CD4-positive, alpha-beta T cell (primary cell): ENCODE data around the gene SP2. TPM values are rescaled to one million over a fixed set of nuclear protein-coding genes. Genes with fewer than 3 reads are reported as not detected.
A peak's percentile ranks its signal among the peaks of the same experiment; 100 is the strongest.

ENCODE experiments used
- ATAC-seq: fragments of 200-7000 bp; cut with Tn5 transposase; one replicate; pipeline ENCODE4 v1.10.0; 2022; ENCODE audit warnings: mild to moderate bottlenecking; ENCODE audit not compliant: poor library complexity
- CTCF ChIA-PET: fragments of 350-600 bp; sonication (Branson Sonifier 250); formaldehyde crosslinking; loops from one replicate; lab custom pipeline; 2021; ENCODE audit warnings: antibody characterized with exemption, inconsistent platforms; lab: Charles Lee
- POLR2A ChIA-PET: fragments of 350-600 bp; sonication (Branson Sonifier 250); formaldehyde crosslinking; loops from one replicate; lab custom pipeline; 2021; ENCODE audit warnings: antibody characterized with exemption, inconsistent platforms; lab: Charles Lee
- DNase-seq, 14 experiments: peaks; one replicate each; pipeline ENCODE4 v3.0.0-alpha.2; 2013 to 2020; ENCODE audit warnings: mixed read lengths in 2 of 14
- H3K27ac ChIP-seq, 2 donors: one replicate each; pipeline versions ENCODE4 v1.5.1 to v1.7.0; 2013; ENCODE audit warnings: low read length in 2 of 2, low read depth in 1 of 2, mild to moderate bottlenecking in 1 of 2
- H3K27me3 ChIP-seq, 2 experiments: 1 replicate in 1 of 2; 2 replicates in 1 of 2; pipeline versions ENCODE4 v1.6.1 to v1.7.0; 2013; ENCODE audit warnings: low read length in 2 of 2, control low read depth in 1 of 2, mild to moderate bottlenecking in 1 of 2, moderate library complexity in 1 of 2; ENCODE audit not compliant: insufficient read depth in 2 of 2, control insufficient read depth in 1 of 2
- H3K36me3 ChIP-seq: one replicate; pipeline ENCODE4 v1.6.1; 2013; ENCODE audit warnings: low read length, control low read depth; ENCODE audit not compliant: insufficient read depth
- H3K4me1 ChIP-seq: one replicate; pipeline ENCODE4 v1.6.1; 2013; ENCODE audit warnings: low read length, control low read depth; ENCODE audit not compliant: insufficient read depth
- H3K4me3 ChIP-seq: one replicate; pipeline ENCODE4 v1.5.1; 2013; ENCODE audit warnings: mild to moderate bottlenecking, low read length, moderate library complexity
- H3K9me3 ChIP-seq, 2 experiments: 1 replicate in 1 of 2; 2 replicates in 1 of 2; pipeline versions ENCODE4 v1.6.1 to v1.7.0; 2013; ENCODE audit warnings: low read length in 2 of 2, mild to moderate bottlenecking in 2 of 2, control low read depth in 1 of 2, moderate library complexity in 1 of 2; ENCODE audit not compliant: control insufficient read depth in 1 of 2, insufficient read depth in 1 of 2
- H3K27ac Mint-ChIP-seq: one replicate; pipeline ENCODE4 v1.8.0; 2020; ENCODE audit warnings: mixed read lengths
- H3K27me3 Mint-ChIP-seq: one replicate; pipeline ENCODE4 v1.8.0; 2021; ENCODE audit warnings: mixed read lengths
- H3K36me3 Mint-ChIP-seq: one replicate; pipeline ENCODE4 v1.8.0; 2021; ENCODE audit warnings: low read depth, mixed read lengths
- H3K4me1 Mint-ChIP-seq: one replicate; pipeline ENCODE4 v1.8.0; 2021; ENCODE audit warnings: low read depth, mixed read lengths
- H3K4me3 Mint-ChIP-seq: one replicate; pipeline ENCODE4 v1.8.0; 2020; ENCODE audit warnings: mild to moderate bottlenecking, mixed read lengths
- H3K9me3 Mint-ChIP-seq: one replicate; pipeline ENCODE4 v1.8.0; 2020; ENCODE audit warnings: mixed read lengths
- intact Hi-C, 2 experiments: fragments of 100-400 bp; cut with DNase I in 1 of 2; cut with micrococcal nuclease in 1 of 2; formaldehyde crosslinking; loops; one replicate each; pipeline versions ENCODE4 v1.15.1 to v1.9.0; 2023 to 2025; cut with DNase I, micrococcal nuclease
- total RNA-seq, 174 experiments: library from RNA in 2 of 174; stranded (reverse) in 2 of 174; gene quantifications; one replicate each; pipeline ENCODE4 v1.2.3 and lab custom pipeline; 2021 to 2026
- TF ChIP-seq, protein P1 (sequence below): fragments of 200-600 bp; IDR thresholded peaks from one replicate; pipeline ENCODE4 v1.8.0; 2022; ENCODE audit warnings: antibody characterized with exemption, mild to moderate bottlenecking

The SP2 gene
- total RNA-seq, 2 experiments from 2014 or later = 19.9 to 21.5 TPM

DNA sequence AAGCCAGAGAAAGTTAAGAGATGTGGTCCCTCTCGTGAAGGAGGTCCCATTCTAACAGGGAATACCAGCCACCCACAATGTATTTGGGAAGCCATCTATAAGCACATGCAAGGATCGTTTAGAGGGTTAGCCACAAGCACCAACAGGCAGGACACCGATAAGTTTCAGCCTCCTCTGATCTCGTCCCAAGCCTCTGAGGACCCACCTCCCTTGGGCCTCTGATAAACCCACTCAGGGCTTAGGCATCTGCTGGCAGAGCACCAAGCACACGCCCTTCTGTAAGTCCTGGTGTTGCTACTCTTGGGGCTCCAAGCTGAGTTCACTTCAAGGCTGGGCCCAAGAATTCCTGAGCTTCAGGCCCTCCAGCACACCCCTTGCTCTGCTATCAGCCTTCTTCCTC, 39.9 kb downstream of the SP2 start:
- no peak overlapping the region for H3K4me3 Mint-ChIP-seq
- POLR2A ChIA-PET = interaction anchor here (2.2 kb wide), 1 partner anchor 40 kb away, joined by 7 read pairs; the partner anchor contains the start of gene SP2
- no peak for ATAC-seq
- no peak overlapping the region for H3K27ac ChIP-seq
- peaks cover 10% of the 10 kb centered on the region for H3K36me3 Mint-ChIP-seq
- no peaks in the 10 kb centered on the region for H3K9me3 Mint-ChIP-seq
- intact Hi-C loops = no loop called here
- CTCF ChIA-PET = interaction anchor here (0.9 to 1.4 kb wide), 3 partner anchors 11 to 35 kb away, joined by 3 to 4 read pairs (median 3); partner anchors contain the start of gene CDK5RAP3
- H3K9me3 ChIP-seq = no peaks in the 10 kb centered on the region
- peaks cover 2% of the 10 kb centered on the region for H3K36me3 ChIP-seq
- no peaks in the 10 kb centered on the region for H3K27me3 ChIP-seq
- no peak overlapping the region for H3K27ac Mint-ChIP-seq
- no peak overlapping the region for H3K4me3 ChIP-seq
- H3K4me1 Mint-ChIP-seq = peaks cover 2% of the 10 kb centered on the region
- DNase-seq = no peak
- TF ChIP-seq, protein P1, sequence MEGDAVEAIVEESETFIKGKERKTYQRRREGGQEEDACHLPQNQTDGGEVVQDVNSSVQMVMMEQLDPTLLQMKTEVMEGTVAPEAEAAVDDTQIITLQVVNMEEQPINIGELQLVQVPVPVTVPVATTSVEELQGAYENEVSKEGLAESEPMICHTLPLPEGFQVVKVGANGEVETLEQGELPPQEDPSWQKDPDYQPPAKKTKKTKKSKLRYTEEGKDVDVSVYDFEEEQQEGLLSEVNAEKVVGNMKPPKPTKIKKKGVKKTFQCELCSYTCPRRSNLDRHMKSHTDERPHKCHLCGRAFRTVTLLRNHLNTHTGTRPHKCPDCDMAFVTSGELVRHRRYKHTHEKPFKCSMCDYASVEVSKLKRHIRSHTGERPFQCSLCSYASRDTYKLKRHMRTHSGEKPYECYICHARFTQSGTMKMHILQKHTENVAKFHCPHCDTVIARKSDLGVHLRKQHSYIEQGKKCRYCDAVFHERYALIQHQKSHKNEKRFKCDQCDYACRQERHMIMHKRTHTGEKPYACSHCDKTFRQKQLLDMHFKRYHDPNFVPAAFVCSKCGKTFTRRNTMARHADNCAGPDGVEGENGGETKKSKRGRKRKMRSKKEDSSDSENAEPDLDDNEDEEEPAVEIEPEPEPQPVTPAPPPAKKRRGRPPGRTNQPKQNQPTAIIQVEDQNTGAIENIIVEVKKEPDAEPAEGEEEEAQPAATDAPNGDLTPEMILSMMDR = no peak
- no peaks in the 10 kb centered on the region for H3K27me3 Mint-ChIP-seq
- H3K4me1 ChIP-seq = peaks cover 6% of the 10 kb centered on the region

DNA sequence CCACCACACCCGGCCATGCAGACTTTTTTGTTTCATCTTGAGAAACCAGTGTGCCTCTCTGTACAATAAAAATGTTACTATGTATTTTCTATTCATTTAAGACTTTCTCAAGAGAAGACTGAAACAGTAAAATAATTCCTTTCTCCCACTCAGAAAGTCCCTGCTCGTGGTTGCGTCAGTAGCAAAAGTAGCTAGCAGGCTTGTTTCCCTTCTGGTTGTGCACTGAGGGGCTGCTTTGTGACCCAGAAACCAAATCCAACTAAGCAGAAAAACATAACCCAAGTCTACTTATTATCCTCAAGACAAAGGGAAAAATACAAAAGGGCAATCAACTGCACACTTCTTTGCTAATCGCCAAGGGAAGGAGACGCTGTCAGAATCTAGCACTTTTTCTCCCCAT, 41.9 kb downstream of the SP2 start:
- H3K36me3 Mint-ChIP-seq = peaks cover 5% of the 10 kb centered on the region
- H3K4me1 Mint-ChIP-seq = peaks cover 14% of the 10 kb centered on the region
- no peak overlapping the region for H3K4me3 Mint-ChIP-seq
- H3K27me3 Mint-ChIP-seq = no peaks in the 10 kb centered on the region
- ChIA-PET POLR2A (interaction anchor here (1.2 kb wide), 1 partner anchor 42 kb away, joined by 3 read pairs; the partner anchor contains the start of gene SP2), CTCF (no interaction called here)
- Histone ChIP-seq H3K27me3 (no peaks in the 10 kb centered on the region), H3K36me3 (no peaks in the 10 kb centered on the region), H3K4me1 (peaks cover 21% of the 10 kb centered on the region), H3K27ac (no peak overlapping the region), H3K9me3 (no peaks in the 10 kb centered on the region), H3K4me3 (no peak overlapping the region)
- H3K9me3 Mint-ChIP-seq = no peaks in the 10 kb centered on the region
- DNase-seq (no peak), ATAC-seq (no peak)
- no peak overlapping the region for H3K27ac Mint-ChIP-seq
- intact Hi-C loops = no loop called here
- TF ChIP-seq, protein P1 = no peak

DNA sequence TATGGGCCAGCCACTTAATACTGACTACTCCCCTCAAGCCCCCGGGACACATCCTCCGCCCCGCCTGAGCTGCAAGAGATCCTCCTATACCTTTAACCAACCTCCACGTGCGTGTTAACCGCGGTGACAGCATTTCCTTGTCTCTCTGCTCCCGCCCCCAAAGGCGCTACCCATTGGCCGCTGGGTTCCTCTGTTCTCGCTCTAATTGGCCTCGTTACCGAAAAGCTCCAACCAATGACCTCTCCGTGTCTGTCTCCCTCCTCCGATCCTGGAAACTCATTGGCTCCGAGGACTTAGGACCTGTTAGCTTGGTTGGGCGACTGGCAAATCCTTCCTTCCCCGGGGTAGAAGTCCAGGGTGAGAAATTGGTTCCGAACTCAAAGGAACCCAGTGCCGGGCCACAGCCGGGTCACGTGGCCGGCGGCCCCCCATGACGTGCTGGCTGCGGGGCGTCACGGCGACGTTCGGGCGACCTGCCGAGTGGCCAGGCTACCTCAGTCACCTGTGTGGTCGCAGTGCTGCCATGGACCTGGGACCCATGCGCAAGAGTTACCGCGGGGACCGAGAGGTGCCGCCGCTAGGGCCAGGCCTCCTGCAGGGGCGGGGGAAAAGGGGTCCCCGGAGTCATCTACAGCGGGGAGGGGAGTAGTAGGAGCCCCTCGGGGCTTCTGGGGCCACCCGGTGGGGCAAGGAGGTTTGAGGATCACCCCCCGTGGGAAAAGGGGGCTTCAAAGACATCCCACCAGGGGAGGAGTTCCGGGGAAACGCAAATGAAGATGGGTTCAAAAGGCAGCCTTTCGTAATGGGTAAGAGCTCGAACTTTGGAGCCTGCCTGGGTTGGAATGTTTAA, 45.4 kb downstream of the SP2 start, which contains the start of gene PNPO:
TSS of gene PNPO (plus strand) at position 326 of the 850 bp plus-strand sequence. CDS start at position 431, 105 bp downstream.
- ATAC-seq = peak; percentile 98
- Mint-ChIP-seq H3K36me3 (peaks cover 19% of the 10 kb centered on the region), H3K4me1 (peaks cover 36% of the 10 kb centered on the region), H3K27me3 (no peaks in the 10 kb centered on the region), H3K9me3 (no peaks in the 10 kb centered on the region), H3K27ac (peak within 1 kb of the TSS; percentile 8), H3K4me3 (peak within 1 kb of the TSS; percentile 87)
- ChIA-PET CTCF (interaction anchor here (1.2 to 4.0 kb wide), 5 partner anchors 8 to 100 kb away, joined by 3 to 35 read pairs (median 9); partner anchors contain the start of genes CDK5RAP3 and SCRN2), POLR2A (interaction anchor here (0.5 to 2.7 kb wide), 17 partner anchors 9 to 849 kb away, joined by 3 to 49 read pairs (median 4); partner anchors contain the start of genes CDK5RAP3, EFCAB13, LRRC46 and MRPL10)
- Histone ChIP-seq H3K27ac (peak within 1 kb of the TSS; percentile 66 to 82), H3K4me1 (peaks cover 45% of the 10 kb centered on the region), H3K9me3 (no peaks in the 10 kb centered on the region), H3K4me3 (peak within 1 kb of the TSS; percentile 97), H3K27me3 (no peaks in the 10 kb centered on the region), H3K36me3 (peaks cover 24% of the 10 kb centered on the region)
- TF ChIP-seq, protein P1 = no peak
- peak; percentile 83 to 98 (median 88) for DNase-seq
- intact Hi-C loops = loop anchor here (1.0 to 2.0 kb wide), 5 partner anchors 29 to 111 kb away; partner anchors contain the start of genes CDK5RAP3 (in 1 of the 2), LRRC46 (in 1 of the 2), MRPL10 (in 1 of the 2) and SP2 (in 1 of the 2)
